Thyroid gland (tissue), 4 donors: ENCODE measurements around the gene SLC39A8. TPM values are rescaled to one million over a fixed set of nuclear protein-coding genes. Genes with fewer than 3 reads are reported as not detected.

Source experiments
- DNase-seq, 2 donors: peaks; one replicate each; pipeline ENCODE4 v3.0.0-alpha.2; 2019
- H3K27ac ChIP-seq, 3 donors: fragments of 200-600 bp; sonication (generic); 1 replicate in 2 of 3; 2 replicates in 1 of 3; pipeline ENCODE4 v1.5.1; 2016 to 2019; ENCODE audit warnings: mild to moderate bottlenecking in 1 of 3, moderate library complexity in 1 of 3
- H3K27me3 ChIP-seq: fragments of 200-600 bp; sonication (generic); one replicate; pipeline ENCODE4 v1.5.1; 2019
- H3K36me3 ChIP-seq, 2 donors: fragments of 200-600 bp; sonication (generic); one replicate each; pipeline ENCODE4 v1.5.1; 2016 to 2019
- H3K4me1 ChIP-seq, 2 donors: fragments of 200-600 bp; sonication (generic); one replicate each; pipeline ENCODE4 v1.5.1; 2017 to 2019
- H3K4me3 ChIP-seq, 3 donors: fragments of 200-600 bp; sonication (generic); replicated peaks in 1 of 3; 1 replicate in 2 of 3; 2 replicates in 1 of 3; pipeline ENCODE4 v1.5.1; 2016; ENCODE audit warnings: mild to moderate bottlenecking in 1 of 3
- H3K9me3 ChIP-seq: fragments of 200-600 bp; sonication (generic); one replicate; pipeline ENCODE4 v1.5.1; 2017
- CTCF ChIP-seq, 6 experiments: fragments of 200-600 bp in 3 of 6; fragments of 450-650 bp in 3 of 6; sonication (generic) in 3 of 6; IDR thresholded peaks; one replicate each; pipeline ENCODE4 v1.5.1; 2016 to 2019; ENCODE audit warnings: antibody characterized with exemption in 6 of 6, mild to moderate bottlenecking in 2 of 6, inconsistent platforms in 1 of 6, moderate library complexity in 1 of 6
- POLR2A ChIP-seq, 2 donors: fragments of 450-650 bp; IDR thresholded peaks; one replicate each; pipeline ENCODE4 v1.6.1; 2017; ENCODE audit warnings: antibody characterized with exemption in 2 of 2, mild to moderate bottlenecking in 2 of 2, moderate library complexity in 1 of 2
- WGBS, 2 donors: methylation state at CpG; one replicate each; pipeline ENCODE4 v1.1.5; 2017; 5-methylcytosine and 5-hydroxymethylcytosine counted together
- intact Hi-C: fragments of 100-400 bp; cut with DNase I; formaldehyde crosslinking; loops from one replicate; pipeline ENCODE4 v1.15.1; 2023
- total RNA-seq, 4 donors: library from RNA; depleted of rRNA; stranded (reverse); fragments of >200 nt; gene quantifications; one replicate each; pipeline ENCODE4 v1.2.3, GENCODE V29; 2016

Gene SLC39A8
- total RNA-seq, 4 donors from 2014 or later, result 19.4 to 26.7 (median 23.9) TPM

- Histone ChIP-seq H3K4me3 (no peak overlapping the region), H3K9me3 (no peaks in the 10 kb centered on the region), H3K27me3 (no peaks in the 10 kb centered on the region), H3K27ac (no peak overlapping the region), H3K36me3 (no peaks in the 10 kb centered on the region), H3K4me1 (no peaks in the 10 kb centered on the region)
- no peak for TF ChIP-seq CTCF (IDR thresholded peaks at IDR 0.05)
- TF ChIP-seq POLR2A (IDR thresholded peaks at IDR 0.05), result no peak
- intact Hi-C loops, result no loop called here
- WGBS, 2 donors, result 92 to 94% methylated on average over 1 of the region's 1 CpG
- no peak for DNase-seq
Observed at GRCh38 chr4:102305666-102306065, 39.6 kb downstream of the SLC39A8 start.

GRCh38 chr4:102302762-102303161 lies 42.5 kb downstream of the SLC39A8 start:
- no peaks in the 10 kb centered on the region for H3K4me1 ChIP-seq
- no peaks in the 10 kb centered on the region for H3K9me3 ChIP-seq
- 50 to 63% methylated on average over 1 of the region's 1 CpG for WGBS, 2 donors
- TF ChIP-seq CTCF (IDR thresholded peaks at IDR 0.05), result no peak
- no peak for TF ChIP-seq POLR2A (IDR thresholded peaks at IDR 0.05)
- no peaks in the 10 kb centered on the region for H3K27me3 ChIP-seq
- H3K36me3 ChIP-seq, result no peaks in the 10 kb centered on the region
- H3K27ac ChIP-seq, result peak overlapping the region in 1 of 3 donors; percentile 12
- no peak overlapping the region for H3K4me3 ChIP-seq
- intact Hi-C loops, result no loop called here
- no peak for DNase-seq

GRCh38 chr4:102301167-102301566 lies 44.1 kb downstream of the SLC39A8 start:
- no peaks in the 10 kb centered on the region for H3K27me3 ChIP-seq
- WGBS, 2 donors, result 85 to 86% methylated on average over 1 of the region's 1 CpG
- no peaks in the 10 kb centered on the region for H3K36me3 ChIP-seq
- no peak overlapping the region for H3K27ac ChIP-seq
- no peaks in the 10 kb centered on the region for H3K4me1 ChIP-seq
- intact Hi-C loops, result no loop called here
- TF ChIP-seq POLR2A (IDR thresholded peaks at IDR 0.05) (no peak), CTCF (IDR thresholded peaks at IDR 0.05) (no peak)
- H3K4me3 ChIP-seq, result no peak overlapping the region
- H3K9me3 ChIP-seq, result no peaks in the 10 kb centered on the region
- DNase-seq, result no peak

- H3K4me1 ChIP-seq, result no peaks in the 10 kb centered on the region
- intact Hi-C loops, result no loop called here
- H3K27me3 ChIP-seq, result no peaks in the 10 kb centered on the region
- no peak overlapping the region for H3K4me3 ChIP-seq
- 14 to 16% methylated on average over 4 of the region's 4 CpGs for WGBS, 2 donors
- no peaks in the 10 kb centered on the region for H3K36me3 ChIP-seq
- H3K9me3 ChIP-seq, result no peaks in the 10 kb centered on the region
- TF ChIP-seq CTCF (IDR thresholded peaks at IDR 0.05) (peak in 4 of 6 experiments; percentile 19 to 61 (median 46)), POLR2A (IDR thresholded peaks at IDR 0.05) (no peak)
- peak; percentile 17 to 25 for DNase-seq
- no peak overlapping the region for H3K27ac ChIP-seq
Observed at GRCh38 chr4:102299354-102300107, 45.8 kb downstream of the SLC39A8 start.

GRCh38 chr4:102298716-102299115 lies 46.6 kb downstream of the SLC39A8 start:
- TF ChIP-seq CTCF (IDR thresholded peaks at IDR 0.05) (no peak), POLR2A (IDR thresholded peaks at IDR 0.05) (no peak)
- Histone ChIP-seq H3K27me3 (no peaks in the 10 kb centered on the region), H3K36me3 (no peaks in the 10 kb centered on the region), H3K4me1 (no peaks in the 10 kb centered on the region), H3K9me3 (no peaks in the 10 kb centered on the region), H3K4me3 (no peak overlapping the region), H3K27ac (no peak overlapping the region)
- intact Hi-C loops, result no loop called here
- no peak for DNase-seq
- 77 to 87% methylated on average over 1 of the region's 1 CpG for WGBS, 2 donors
